Stomach (tissue), 4 donors: Measurements from ENCODE around the gene AIP.

Experiments
- CTCF ChIP-seq, 7 experiments: fragments of 450-650 bp in 4 of 7; fragments of 200-600 bp in 3 of 7; sonication (generic) in 3 of 7; IDR thresholded peaks; one replicate each; pipeline ENCODE4 v1.5.1; 2016 to 2019; ENCODE audit warnings: antibody characterized with exemption in 7 of 7, control low read depth in 2 of 7, mild to moderate bottlenecking in 1 of 7
- POLR2A ChIP-seq, 4 donors: fragments of 450-650 bp; IDR thresholded peaks; one replicate each; pipeline ENCODE4 v1.6.1; 2016; ENCODE audit warnings: antibody characterized with exemption in 4 of 4, control low read depth in 2 of 4, mild to moderate bottlenecking in 1 of 4, moderate library complexity in 1 of 4
- POLR2AphosphoS5 ChIP-seq, 3 donors: sonication (generic); formaldehyde crosslinking; IDR thresholded peaks; one replicate each; pipeline ENCODE4 v1.6.1; 2016; ENCODE audit warnings: antibody characterized with exemption in 3 of 3

DNA sequence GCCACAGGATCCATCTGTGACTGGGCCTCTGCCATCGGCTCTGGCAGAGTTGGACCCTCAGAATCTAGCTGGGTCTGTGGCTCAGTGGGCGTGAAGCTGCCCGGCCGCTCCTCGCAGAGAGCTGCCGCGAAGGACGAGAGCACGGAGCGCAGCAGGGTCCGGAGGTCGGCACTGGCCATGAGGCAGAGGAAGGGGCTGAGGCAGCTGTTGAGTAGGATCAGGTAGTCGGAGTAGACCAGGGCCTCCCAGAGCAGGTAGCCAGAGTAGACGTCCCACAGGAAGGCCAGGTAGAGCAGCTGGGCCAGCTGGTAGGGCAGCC lies 31.2 kb upstream of the AIP start:
- TF ChIP-seq POLR2AphosphoS5 (IDR thresholded peaks at IDR 0.05) (no peak), CTCF (IDR thresholded peaks at IDR 0.05) (no peak), POLR2A (IDR thresholded peaks at IDR 0.05) (no peak)
